Stimulated activated CD4-positive, alpha-beta T cell treated with anti-CD3 and anti-CD28 coated beads, Interleukin-4, amount 100 ng/mL, for 1 hour (primary cell): ENCODE results near the gene DYRK1A.

ENCODE experiments used
- DNase-seq: peaks from one replicate; pipeline ENCODE4 v3.0.0-alpha.2; 2020

Gene DYRK1A

GRCh38 chr21:37568916-37569315 lies 202.3 kb downstream of the DYRK1A start:
- no peak for DNase-seq

- DNase-seq: no peak
Measured at GRCh38 chr21:37571442-37571841, 204.9 kb downstream of the DYRK1A start.

GRCh38 chr21:37574316-37574715 lies 207.7 kb downstream of the DYRK1A start:
- no peak for DNase-seq

- DNase-seq: no peak
Measured at GRCh38 chr21:37574751-37575150, 208.2 kb downstream of the DYRK1A start.

GRCh38 chr21:37575580-37575979 lies 209.0 kb downstream of the DYRK1A start:
- DNase-seq: no peak
